Hematopoietic multipotent progenitor cell treated with erythropoietin and hydrocortisone succinate and interleukin-3 and kit ligand, for 17 days (in vitro differentiated cells): ENCODE data around the gene SGCG.
"Not testable (repeated sequence)": the region's sequence is repeated elsewhere in the genome, so short reads cannot be mapped to it uniquely, and the experiment has no call there.

ENCODE experiments used
- DNase-seq: peaks from one replicate; pipeline ENCODE4 v3.0.0-alpha.2; 2015; ENCODE audit warnings: low spot score

The SGCG gene

DNA sequence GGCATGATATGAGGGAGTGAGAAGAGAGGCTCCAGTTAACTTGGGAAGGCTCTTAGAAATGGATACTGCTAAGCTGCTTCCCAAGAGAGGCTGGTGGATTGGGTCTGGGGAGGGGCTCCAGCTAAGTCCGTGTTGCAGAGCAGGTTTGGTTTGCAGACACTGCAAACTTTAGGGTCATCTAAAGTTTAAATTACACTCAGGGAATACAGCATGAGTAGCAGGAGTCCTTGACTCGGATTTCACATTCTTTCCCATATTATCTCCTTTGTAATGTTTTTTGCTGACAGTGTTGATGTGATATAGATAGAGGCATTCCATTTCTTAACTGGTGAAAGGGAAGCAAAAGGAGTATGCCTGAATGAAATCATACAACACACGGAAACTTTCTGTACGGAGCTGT is 31.9 kb downstream of the SGCG start:
- no peak for DNase-seq

DNA sequence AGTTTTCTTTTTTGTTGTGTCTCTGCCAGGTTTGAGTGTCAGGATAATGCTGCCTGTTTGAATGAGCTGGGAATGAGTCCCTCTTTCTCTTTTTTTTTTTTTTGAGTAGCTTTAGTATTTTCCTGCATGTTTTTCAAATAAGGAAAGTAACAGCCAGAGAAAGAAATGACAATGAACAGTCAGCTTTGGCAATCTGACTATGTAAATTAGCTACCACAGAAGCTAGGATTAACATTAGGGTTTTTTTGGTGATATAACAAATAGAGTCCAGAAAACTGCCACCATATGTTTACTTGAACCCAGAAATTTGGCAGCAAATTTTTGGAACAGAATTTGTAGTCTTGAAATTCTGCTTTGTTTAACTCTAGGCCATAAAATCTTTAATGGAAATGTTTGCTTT is 50.5 kb downstream of the SGCG start:
- DNase-seq, result no peak

DNA sequence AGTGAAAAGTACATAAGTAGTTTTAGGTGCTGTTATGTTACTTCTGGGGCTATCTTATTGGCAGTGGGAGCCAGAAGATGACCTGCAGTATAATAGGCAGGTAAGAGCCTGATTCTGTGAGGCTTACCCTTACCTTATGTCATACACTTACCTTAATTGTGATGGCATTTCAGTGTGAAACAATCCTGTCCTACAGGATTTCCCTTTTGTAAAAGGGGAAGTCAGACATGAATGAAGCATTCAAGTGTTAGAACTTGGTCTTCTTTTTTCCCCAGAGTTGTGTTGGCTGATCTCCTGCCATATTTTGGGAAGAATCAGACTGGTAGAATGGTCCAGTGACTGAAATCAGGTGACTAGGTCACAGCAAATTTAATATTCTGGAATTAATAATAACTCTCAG is 55.2 kb downstream of the SGCG start:
- DNase-seq, result no peak

DNA sequence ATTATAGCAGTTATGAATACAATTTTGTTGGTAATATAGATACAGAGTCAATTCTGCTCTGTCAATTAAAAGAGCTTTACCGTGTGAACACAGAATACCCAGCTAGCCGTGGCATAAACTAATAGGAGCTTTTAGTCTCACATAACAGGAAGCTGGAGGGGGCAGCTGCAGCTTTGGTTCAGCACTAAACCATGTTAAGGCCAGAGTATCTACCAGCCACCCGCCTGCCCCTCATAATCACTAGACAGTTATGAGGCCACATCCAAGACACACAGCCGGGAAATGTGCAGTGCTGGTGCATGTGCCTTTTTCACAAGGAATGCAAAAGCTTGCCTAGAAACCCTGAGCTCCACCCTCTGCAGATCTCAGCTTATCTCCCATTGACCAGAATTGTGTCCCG is 62.3 kb downstream of the SGCG start:
- no peak for DNase-seq

DNA sequence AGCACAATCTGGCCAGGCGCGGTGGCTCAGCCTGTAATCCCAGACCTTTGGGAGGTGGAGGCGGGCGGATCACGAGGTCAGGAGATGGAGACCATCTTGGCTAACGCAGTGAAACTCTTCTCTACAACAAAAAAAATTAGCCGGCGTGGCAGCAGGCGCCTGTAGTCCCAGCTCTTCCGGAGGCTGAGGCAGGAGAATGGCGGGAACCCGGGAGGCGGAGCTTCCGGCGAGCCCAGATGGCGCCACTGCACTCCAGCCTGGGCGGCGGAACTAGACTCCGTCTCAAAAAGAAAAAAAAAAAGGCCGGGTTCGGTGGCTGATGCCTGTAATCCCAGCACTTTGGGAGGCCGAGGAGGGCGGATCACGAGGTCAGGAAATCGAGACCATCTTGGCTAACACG is 67.6 kb downstream of the SGCG start:
- not testable (repeated sequence) for DNase-seq

DNA sequence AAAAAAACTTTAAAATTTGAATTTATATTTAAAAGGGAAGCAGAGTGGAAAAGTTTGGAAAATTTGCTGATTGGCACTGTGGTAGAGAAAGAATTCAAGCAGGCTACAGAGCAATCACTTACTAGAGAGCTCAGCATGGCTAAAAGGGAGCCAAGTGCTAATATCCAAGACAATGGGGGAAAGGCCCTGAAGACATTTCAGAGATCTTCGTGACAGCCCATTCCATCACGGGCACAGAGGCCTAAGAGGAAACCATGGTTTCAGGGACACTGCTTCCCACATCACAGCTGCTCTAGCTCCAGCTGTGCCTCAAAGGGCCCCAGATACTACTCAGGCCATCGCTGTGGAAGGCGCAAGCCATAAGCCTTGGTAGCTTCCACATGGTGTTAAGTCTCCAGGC is 73.7 kb downstream of the SGCG start:
- no peak for DNase-seq

DNA sequence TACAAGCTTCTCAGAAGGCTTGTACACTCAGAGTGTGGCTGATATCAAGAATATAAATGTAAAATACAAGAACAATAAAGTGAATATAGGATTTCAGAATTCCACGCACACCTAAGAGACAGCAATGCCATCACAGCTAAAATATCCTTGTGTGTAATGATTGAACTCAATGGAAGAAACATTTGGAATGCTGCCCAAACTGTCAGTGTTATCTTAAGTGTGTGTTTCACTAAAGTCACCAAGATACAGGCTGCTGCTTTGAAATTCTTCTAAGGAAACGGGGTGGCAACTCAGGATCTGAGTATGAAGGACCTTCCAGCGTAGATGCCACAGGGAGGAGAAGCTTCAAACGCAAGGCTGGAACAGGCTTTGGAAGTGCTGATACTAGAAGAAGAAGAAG is 86.8 kb downstream of the SGCG start:
- DNase-seq, result no peak

DNA sequence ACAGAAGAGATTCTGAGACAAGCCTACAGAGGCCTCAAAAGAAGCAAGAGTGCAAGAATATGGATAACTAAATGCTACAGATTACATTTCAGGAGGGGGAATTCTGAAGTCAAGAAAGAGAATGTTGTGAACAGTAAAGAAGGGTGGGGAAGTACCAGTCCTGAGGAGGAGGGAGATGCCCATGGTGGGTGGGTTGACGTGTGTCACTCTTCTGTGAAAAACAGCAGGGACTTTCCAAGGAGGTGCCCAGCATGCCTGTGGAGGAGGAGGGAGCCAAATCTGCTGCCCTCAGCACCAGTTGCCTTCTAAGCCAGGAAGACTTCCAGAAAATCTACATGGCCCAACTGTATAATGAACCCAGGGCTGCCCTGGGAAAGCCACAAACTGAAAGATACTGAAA is 87.7 kb downstream of the SGCG start:
- DNase-seq, result no peak

DNA sequence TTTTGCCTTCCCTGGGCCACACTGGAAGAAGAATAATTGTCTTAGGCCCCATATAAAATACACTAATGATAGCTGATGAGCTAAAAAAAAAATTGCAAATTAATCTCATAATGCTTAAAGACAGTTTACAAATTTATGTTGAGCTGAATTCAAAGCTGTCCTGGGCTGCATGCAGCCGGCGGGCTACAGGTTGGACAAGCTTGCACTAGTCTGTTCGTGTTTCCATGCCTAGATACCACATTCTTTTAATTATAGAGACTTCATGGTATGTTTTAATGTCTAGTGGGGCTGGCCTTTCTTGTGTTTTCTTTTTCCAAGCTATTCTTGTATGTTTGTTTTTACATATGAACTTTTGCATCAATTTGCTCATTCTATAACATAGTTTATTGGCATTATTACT is 90.6 kb downstream of the SGCG start:
- no peak for DNase-seq

DNA sequence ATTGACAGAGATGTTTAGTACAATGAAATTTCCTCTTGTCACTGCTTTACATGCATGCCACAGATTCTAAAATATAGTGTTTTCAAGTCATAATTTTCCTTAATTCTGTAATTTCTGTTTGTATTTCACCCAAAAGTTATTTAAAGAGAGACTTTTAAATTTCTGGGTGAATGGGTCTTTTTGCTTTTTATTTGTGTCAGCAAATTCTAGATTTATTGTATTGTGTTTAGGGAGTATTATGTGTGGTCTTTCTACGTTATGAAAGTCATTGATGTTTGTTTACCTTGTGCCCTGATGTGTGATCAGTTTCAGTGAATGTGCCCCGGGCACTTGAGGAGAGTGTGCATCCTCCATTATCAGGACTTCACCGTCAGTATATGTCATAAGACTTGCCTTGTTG is 92.7 kb downstream of the SGCG start:
- no peak for DNase-seq

DNA sequence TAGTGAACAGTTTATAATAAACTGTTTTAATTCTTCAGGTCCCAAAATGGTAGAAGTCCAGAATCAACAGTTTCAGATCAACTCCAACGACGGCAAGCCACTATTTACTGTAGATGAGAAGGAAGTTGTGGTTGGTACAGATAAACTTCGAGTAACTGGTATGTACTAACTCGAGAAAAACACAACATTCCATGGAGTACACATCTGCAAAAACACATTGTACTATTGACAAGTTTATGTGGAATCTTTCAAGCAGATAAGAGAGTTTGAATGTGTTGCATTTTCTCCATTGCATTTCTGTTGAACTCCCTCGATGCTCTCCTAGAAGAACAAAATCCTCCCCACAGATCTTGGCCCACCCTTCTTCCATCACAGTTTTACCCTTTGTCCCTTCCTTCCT is 98.5 kb downstream of the SGCG start:
- DNase-seq, result no peak

DNA sequence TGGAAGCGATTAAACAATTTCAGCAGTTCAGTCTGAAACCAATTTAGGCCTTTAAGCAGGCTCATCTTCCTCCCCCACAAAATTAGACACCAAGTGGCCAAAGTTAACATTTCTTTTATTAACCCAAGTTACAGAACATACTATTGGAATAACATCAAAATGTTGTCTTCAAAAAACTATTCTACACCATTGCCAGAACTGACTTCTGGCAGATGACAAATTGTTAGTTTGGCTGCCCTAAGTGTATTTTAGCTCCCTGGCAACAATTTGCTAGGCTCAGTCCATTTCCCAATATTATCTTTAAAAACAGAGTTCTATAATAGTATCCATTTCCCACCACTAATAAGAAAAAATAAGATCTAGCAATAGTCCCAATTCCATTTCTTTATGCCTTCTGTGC is 107.8 kb downstream of the SGCG start:
- no peak for DNase-seq

DNA sequence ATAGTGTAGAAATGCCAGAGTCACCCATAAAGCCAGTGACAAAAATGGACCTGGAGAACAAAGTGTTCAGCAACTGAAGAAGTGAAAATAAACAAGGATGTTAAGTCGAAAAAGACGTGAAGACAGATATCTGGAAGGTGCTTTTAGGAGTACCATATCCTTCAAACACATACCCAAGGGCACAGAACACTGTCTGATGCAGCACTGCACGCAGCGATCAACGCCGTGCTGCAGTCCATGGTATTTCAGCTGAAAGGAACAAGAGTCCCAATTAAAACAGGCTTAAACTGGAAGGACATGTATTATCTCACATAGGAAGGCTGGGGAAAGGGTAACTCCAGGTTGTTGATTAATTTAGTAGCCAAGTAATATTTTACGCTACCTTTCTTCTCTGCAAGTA is 108.2 kb downstream of the SGCG start:
- DNase-seq, result no peak

DNA sequence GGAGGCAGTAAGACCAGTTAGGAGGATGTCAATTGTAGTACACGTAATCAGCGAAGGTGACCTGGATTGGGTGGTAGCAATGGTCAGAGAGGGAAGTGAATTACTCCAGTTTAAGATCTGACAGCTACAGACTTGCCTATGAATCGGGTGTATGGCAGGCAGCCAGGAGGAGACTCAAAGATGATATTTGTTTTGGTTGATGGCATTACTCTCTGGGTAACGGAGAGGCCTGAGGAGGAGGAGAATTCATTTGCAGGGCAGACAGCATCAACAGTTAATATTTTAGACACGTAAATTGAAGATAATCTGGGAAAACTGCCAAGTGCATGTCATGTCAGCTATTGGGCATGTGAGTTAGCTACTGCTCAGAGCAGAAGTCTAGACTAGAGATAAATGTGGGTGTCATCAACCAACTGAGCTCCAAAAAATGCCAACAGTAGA is 109.2 kb downstream of the SGCG start:
- DNase-seq, result no peak

DNA sequence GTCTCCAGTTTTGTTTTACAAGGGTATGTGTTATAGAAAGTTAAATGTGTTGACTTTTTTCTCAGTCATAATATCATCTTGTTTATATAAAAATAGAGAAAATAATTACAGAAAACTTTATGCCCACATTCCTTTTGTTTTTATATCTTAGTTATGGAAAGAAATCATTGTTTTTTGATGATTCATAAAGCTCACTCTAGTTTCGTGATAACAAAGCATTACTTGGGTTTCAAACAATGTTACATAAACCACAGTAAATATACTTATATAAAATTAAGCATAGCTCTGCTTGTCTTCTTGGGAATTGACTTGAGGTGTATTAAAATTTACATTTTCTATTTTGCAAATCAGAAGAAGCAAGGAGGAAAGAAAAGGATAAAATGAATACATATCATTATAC is 111.8 kb downstream of the SGCG start:
- no peak for DNase-seq

DNA sequence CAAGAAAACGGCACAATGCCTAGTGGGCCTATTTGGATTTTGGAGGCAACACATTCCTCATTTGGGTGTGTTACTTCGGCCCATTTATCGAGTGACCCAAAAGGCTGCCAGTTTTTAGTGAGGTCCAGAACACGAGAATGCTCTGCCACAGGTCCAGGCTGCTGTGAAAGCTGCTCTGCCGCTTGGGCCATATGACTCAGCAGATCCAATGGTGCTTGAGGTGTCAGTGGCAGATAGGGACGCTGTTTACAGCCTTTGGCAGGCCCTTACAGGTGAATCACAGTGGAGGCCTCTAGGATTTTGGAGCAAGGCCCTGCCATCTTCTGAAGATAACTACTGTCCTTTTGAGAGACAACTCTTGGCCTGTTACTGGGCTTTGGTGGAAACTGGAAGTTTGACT is 134.1 kb downstream of the SGCG start:
- DNase-seq, result not testable (repeated sequence)

DNA sequence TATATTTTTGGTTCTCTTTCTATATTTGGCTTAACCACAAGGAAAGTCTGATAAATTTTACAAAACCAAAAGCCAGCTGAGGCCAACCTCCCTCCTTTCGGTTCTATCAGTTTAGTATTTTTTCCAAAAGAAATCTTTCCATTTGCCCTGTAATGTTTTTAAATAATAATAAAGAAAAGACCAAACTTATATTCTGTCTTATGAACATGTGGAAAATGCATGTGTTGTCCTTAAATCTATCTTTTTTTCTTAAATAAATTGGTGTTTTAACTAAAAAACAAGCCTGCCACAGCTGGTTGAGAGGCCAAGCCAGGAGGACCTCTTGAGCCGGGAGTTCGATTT is 139.1 kb downstream of the SGCG start:
- DNase-seq, result no peak

DNA sequence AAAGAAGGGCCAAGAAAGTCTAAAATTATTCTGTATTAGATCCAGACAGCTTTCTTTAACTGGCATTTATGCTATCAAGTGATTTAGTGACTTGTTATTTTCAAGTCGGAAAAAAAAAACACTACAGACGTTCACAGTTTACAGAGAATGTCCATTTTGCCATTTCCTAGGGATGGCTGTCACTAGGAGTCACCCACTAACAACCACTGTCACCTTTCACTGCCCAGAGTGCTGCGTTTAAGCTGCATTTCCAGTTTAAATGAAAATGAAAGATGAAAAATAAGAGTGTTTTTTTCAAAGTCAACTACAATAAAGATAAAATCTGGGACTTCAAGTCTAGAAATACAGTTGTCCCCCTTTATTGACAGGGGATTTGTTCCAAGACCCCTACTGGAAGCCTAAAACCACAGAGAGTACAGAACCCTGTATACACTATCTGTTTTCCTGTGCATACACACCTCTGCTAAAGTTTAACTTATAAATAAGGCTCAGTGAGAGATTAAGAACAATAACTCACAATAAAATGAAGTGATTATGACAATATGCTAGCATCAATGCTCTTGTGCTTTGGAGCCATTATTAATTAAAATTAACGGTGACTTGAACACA is 140.3 kb downstream of the SGCG start:
- no peak for DNase-seq

DNA sequence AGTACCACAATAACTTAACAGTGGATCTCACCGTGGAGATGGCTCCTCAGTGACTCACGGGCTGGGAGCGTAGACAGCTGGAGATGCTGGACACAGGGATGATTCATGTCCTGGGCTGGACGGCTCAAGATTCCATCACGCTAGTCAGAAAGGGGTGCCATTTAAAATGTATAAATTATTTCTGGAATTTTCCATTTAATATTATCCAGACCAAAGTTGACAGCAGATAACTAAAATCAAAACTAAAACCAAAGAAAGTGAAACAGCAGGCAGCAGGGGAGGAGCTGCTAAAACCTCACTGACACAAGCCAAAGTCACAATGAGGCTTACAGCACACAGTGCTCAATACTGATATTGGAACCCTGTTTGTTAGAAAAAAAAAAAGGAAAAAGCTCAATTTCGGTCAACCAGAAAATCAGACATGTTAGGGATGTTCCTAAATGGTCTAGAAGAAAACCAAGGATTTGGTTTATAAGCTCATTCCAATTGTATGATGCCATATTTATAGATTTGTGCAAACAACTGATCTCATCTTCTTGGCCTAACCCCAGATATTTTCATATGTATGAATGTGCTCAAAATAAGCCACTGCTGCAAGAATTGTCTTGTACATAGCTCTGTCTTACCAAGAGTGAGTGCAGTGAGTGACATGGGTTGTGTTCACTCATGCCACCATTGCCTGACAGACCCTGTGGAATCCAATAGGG is 140.9 kb downstream of the SGCG start:
- no peak for DNase-seq

DNA sequence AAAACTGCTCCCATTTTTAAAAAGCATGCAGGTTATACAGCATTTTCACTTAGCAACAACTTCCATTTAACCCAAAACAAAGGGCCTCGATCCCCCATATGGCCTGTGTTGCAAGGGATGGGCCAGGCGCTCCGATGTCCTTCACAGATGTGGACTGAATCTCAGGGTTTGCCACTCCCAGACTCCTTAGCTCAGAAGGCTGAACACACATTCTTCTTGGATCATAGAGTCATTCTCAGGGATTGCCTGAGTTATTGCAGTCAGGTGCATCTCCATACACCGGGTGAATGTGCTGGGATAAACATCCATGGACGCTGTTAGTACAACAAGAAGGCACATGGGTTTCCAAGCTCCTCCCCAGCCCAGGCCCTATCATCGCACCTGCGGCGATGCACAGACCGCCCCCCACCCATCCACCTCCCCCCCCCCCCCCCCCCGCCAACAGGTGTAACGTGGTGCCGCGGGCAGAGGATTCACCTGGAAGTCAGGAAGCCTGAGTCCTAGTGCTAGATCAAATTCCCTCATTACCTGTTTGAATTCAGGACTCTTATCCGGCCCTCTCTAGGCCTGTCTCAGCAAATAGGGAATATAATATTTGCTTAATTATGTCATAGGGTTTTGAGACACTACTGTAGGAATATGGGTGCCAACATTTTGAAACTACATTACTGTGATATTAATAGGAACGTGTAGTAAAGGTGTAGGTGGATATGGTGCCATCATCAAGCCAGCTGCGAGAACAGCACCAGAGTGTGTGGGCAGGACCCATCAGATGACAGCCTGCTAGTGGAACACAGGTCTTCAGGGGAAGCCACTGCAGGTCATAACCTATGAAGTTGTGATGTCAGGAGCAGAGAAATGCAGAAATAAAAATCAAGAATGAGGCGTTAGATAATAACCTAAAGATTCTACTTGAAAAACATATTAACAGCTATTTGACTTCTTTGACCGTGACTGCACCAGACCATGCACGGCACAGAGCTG is 141.9 kb downstream of the SGCG start:
- DNase-seq, result no peak

DNA sequence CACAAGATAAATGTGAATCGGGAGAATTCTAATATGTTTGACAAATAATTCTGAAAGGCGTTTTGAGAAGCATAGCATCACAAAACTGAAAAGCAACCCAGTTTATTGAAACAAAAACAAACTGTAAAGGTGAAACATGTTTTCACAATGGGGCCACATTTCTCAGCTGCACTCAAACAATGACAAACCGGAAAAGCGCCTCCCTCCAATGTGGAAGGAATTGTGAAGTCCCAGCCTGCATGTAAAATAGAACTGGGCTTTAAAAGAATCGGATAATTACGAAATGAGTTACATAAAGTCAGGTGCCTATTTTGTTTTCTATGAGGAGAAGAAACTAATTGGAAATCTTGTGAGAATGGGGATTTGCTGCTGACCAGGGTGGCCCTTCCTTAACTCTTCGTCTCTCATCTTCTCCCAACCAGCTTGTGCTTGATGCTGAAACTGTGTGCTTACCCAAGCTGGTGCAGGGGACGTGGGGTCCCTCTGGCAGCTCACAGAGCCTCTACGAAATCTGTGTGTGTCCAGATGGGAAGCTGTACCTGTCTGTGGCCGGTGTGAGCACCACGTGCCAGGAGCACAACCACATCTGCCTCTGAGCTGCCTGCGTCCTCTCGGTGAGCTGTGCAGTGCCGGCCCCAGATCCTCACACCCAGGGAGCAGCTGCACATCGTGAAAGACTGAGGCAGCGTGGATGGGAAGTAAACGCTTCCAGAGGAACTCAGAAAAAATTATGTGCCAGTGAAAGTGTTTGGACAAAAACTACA is 143.3 kb downstream of the SGCG start:
- DNase-seq, result no peak

DNA sequence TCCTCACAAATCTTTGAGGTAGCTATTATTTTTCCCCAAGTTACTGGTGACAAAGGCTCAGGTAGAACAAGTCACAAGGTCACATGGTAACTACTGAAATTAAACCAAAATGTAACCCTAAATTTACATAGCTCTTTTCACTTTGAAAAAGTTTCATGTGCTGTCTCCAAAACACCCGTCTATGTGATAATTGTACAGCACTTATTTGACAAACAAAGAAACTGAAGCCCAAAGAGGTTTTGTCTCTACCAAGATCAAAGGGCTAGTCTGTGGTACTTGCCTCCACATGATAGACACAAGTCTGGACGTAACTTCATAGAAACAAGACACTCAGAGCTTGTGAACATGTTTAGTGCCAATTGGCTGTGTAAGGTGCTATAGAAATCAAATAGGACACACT is 144.4 kb downstream of the SGCG start:
- DNase-seq, result no peak
